ENCODE results near the gene RNASE7. TPM values are rescaled to one million over a fixed set of nuclear protein-coding genes. Genes with fewer than 3 reads are reported as not detected.

Gene RNASE7
- total RNA-seq, 2 donors from 2014 or later = not detected

- no peak for DNase-seq (ENCODE audit: low spot score)
- no peak for TF ChIP-seq CTCF (IDR thresholded peaks at IDR 0.05)
- no peak overlapping the region for H3K4me3 ChIP-seq
- H3K9me3 ChIP-seq = no peaks in the 10 kb centered on the region
- no peaks in the 10 kb centered on the region for H3K36me3 ChIP-seq
- no peak overlapping the region for H3K27ac ChIP-seq
- H3K4me1 ChIP-seq = no peaks in the 10 kb centered on the region
- no peaks in the 10 kb centered on the region for H3K27me3 ChIP-seq
These were observed 18.6 kb downstream of the RNASE7 start for GRCh38 chr14:21060614-21061346.

- Histone ChIP-seq H3K36me3 (no peaks in the 10 kb centered on the region), H3K9me3 (no peaks in the 10 kb centered on the region), H3K27me3 (no peaks in the 10 kb centered on the region), H3K4me1 (no peaks in the 10 kb centered on the region), H3K27ac (no peak overlapping the region), H3K4me3 (no peak overlapping the region)
- no peak for DNase-seq (ENCODE audit: low spot score)
- TF ChIP-seq CTCF (IDR thresholded peaks at IDR 0.05) = no peak
These were observed 19.1 kb downstream of the RNASE7 start for GRCh38 chr14:21061347-21061668.

- no peak overlapping the region for H3K4me3 ChIP-seq
- no peaks in the 10 kb centered on the region for H3K9me3 ChIP-seq
These were observed 21.3 kb downstream of the RNASE7 start for GRCh38 chr14:21063479-21063878.

GRCh38 chr14:21066882-21067502 is 24.8 kb downstream of the RNASE7 start:
- Histone ChIP-seq H3K9me3 (no peaks in the 10 kb centered on the region), H3K27ac (no peak overlapping the region), H3K4me1 (peaks cover 0 to 29% of the 10 kb centered on the region in 2 donors), H3K27me3 (no peaks in the 10 kb centered on the region), H3K36me3 (no peaks in the 10 kb centered on the region), H3K4me3 (no peak overlapping the region)
- no peak for DNase-seq (ENCODE audit: low spot score)
- TF ChIP-seq CTCF (IDR thresholded peaks at IDR 0.05) = no peak

More at GRCh38 chr14:21063479-21063878, 21.3 kb downstream of the RNASE7 start:
- Histone ChIP-seq H3K36me3 (no peaks in the 10 kb centered on the region), H3K4me1 (peaks cover 0 to 1% of the 10 kb centered on the region in 2 donors), H3K27me3 (no peaks in the 10 kb centered on the region), H3K27ac (no peak overlapping the region)
- DNase-seq (ENCODE audit: low spot score) = no peak
- TF ChIP-seq CTCF (IDR thresholded peaks at IDR 0.05) = no peak

GRCh38 chr14:21068521-21069387 is 26.6 kb downstream of the RNASE7 start:
- DNase-seq (ENCODE audit: low spot score) = peak; percentile 77
- peak overlapping the region; percentile 64 to 83 for H3K4me3 ChIP-seq
- H3K36me3 ChIP-seq = no peaks in the 10 kb centered on the region

More at GRCh38 chr14:21068521-21069387, 26.6 kb downstream of the RNASE7 start:
- peaks cover 0 to 41% of the 10 kb centered on the region in 2 donors for H3K4me1 ChIP-seq
- no peaks in the 10 kb centered on the region for H3K27me3 ChIP-seq
- H3K9me3 ChIP-seq = no peaks in the 10 kb centered on the region
- H3K27ac ChIP-seq = peak overlapping the region; percentile 88 to 90
- peak; percentile 61 to 78 for TF ChIP-seq CTCF (IDR thresholded peaks at IDR 0.05)

All from right atrium auricular region (tissue), 2 donors.